Esophagus squamous epithelium (tissue), 5 donors: ENCODE results near the gene KAZN. TPM values are rescaled to one million over a fixed set of nuclear protein-coding genes. Genes with fewer than 3 reads are reported as not detected.
A peak's percentile ranks its signal among the peaks of the same experiment; 100 is the strongest.

Experiments used
- DNase-seq: peaks from one replicate; lab custom pipeline; 2025; lab: John Stamatoyannopoulos, UW
- H3K27ac ChIP-seq, 4 donors: fragments of 200-600 bp; sonication (generic); one replicate each; pipeline ENCODE4 v1.5.1; 2016 to 2019; ENCODE audit warnings: mild to moderate bottlenecking in 1 of 4
- H3K27me3 ChIP-seq, 4 donors: fragments of 200-600 bp; sonication (generic); 1 replicate in 3 of 4; 2 replicates in 1 of 4; pipeline versions ENCODE4 v1.5.1 to v1.6.0; 2017 to 2021; ENCODE audit warnings: antibody characterized with exemption in 1 of 4
- H3K36me3 ChIP-seq, 3 donors: fragments of 200-600 bp; sonication (generic); one replicate each; pipeline ENCODE4 v1.5.1; 2016 to 2019
- H3K4me1 ChIP-seq, 3 donors: fragments of 200-600 bp; sonication (generic); one replicate each; pipeline ENCODE4 v1.5.1; 2017 to 2019
- H3K4me3 ChIP-seq, 4 donors: fragments of 200-600 bp; sonication (generic); 1 replicate in 3 of 4; 2 replicates in 1 of 4; pipeline ENCODE4 v1.5.1; 2016 to 2019; ENCODE audit warnings: mild to moderate bottlenecking in 2 of 4, moderate library complexity in 1 of 4
- H3K9me3 ChIP-seq, 3 donors: fragments of 200-600 bp; sonication (generic); one replicate each; pipeline ENCODE4 v1.5.1; 2016 to 2019
- CTCF ChIP-seq, 6 experiments: fragments of 450-650 bp in 4 of 6; fragments of 200-600 bp in 2 of 6; sonication (generic) in 2 of 6; IDR thresholded peaks; one replicate each; pipeline ENCODE4 v1.5.1; 2016 to 2019; ENCODE audit warnings: antibody characterized with exemption in 6 of 6, mild to moderate bottlenecking in 4 of 6, moderate library complexity in 4 of 6
- POLR2A ChIP-seq, 4 donors: fragments of 450-650 bp; IDR thresholded peaks; one replicate each; pipeline ENCODE4 v1.6.1; 2017; ENCODE audit warnings: antibody characterized with exemption in 4 of 4, mild to moderate bottlenecking in 4 of 4, moderate library complexity in 3 of 4
- WGBS, 2 donors: methylation state at CpG; one replicate each; pipeline ENCODE4 v1.1.5; 2018; 5-methylcytosine and 5-hydroxymethylcytosine counted together
- intact Hi-C: fragments of 100-400 bp; cut with DNase I; formaldehyde crosslinking; loops from one replicate; pipeline ENCODE4 v1.15.0; 2022
- total RNA-seq, 4 donors: library from RNA; depleted of rRNA; stranded (reverse); fragments of >200 nt; gene quantifications; one replicate each; pipeline ENCODE4 v1.1.0, GENCODE V29; 2016
- donor health status: DM: yes; HTN: yes; CAD: no.

Gene KAZN
- 10 to 100 TPM; 25.0 to 54.5 (median 30.8) TPM for total RNA-seq

- TF ChIP-seq CTCF (IDR thresholded peaks at IDR 0.05) (peak in 3 of 6 experiments; percentile 7 to 34 (median 10)), POLR2A (IDR thresholded peaks at IDR 0.05) (no peak)
Measured at GRCh38 chr1:14598498-14599182, at the start of gene KAZN. KAZN (plus strand) TSS chr1:14598685.

GRCh38 chr1:14549897-14550620, 48.4 kb upstream of the KAZN start:
- Histone ChIP-seq H3K27ac (no peak overlapping the region), H3K4me1 (no peaks in the 10 kb centered on the region), H3K27me3 (peaks cover 0 to 11% (median 0%) of the 10 kb centered on the region in 4 donors), H3K4me3 (no peak overlapping the region), H3K36me3 (no peaks in the 10 kb centered on the region), H3K9me3 (no peaks in the 10 kb centered on the region)
- no peak for DNase-seq
- intact Hi-C loops = no loop called here
- WGBS, 2 donors = 60 to 77% methylated on average over 3 of the region's 3 CpGs
- TF ChIP-seq CTCF (IDR thresholded peaks at IDR 0.05) (no peak), POLR2A (IDR thresholded peaks at IDR 0.05) (no peak)

More at GRCh38 chr1:14598498-14599182, at the start of gene KAZN:
- H3K4me1 ChIP-seq = peaks cover 5 to 49% (median 14%) of the 10 kb centered on the region in 3 donors
- H3K4me3 ChIP-seq = peak within 1 kb of the TSS; percentile 48 to 74 (median 65)
- no peaks in the 10 kb centered on the region for H3K9me3 ChIP-seq
- H3K27ac ChIP-seq = peak within 1 kb of the TSS; percentile 4 to 68 (median 56)
- no CpG with 5 or more reads among the region's 81 CpGs for WGBS, 2 donors
- intact Hi-C loops = no loop called here
- no peak for DNase-seq
- H3K36me3 ChIP-seq = no peaks in the 10 kb centered on the region
- peaks cover 0 to 74% (median 3%) of the 10 kb centered on the region in 4 donors for H3K27me3 ChIP-seq

GRCh38 chr1:14551386-14551785, 47.1 kb upstream of the KAZN start:
- H3K27ac ChIP-seq = no peak overlapping the region
- H3K4me1 ChIP-seq = no peaks in the 10 kb centered on the region
- no peaks in the 10 kb centered on the region for H3K9me3 ChIP-seq
- 79 to 93% methylated on average over 8 of the region's 8 CpGs for whole genome bisulfite sequencing, 2 donors
- intact Hi-C loops = no loop called here
- H3K36me3 ChIP-seq = no peaks in the 10 kb centered on the region
- no peak overlapping the region for H3K4me3 ChIP-seq
- TF ChIP-seq CTCF (IDR thresholded peaks at IDR 0.05) (no peak), POLR2A (IDR thresholded peaks at IDR 0.05) (no peak)
- no peak for DNase-seq
- H3K27me3 ChIP-seq = peaks cover 0 to 12% (median 0%) of the 10 kb centered on the region in 4 donors

- WGBS, 2 donors = 59 to 78% methylated on average over 3 to 8 of the region's 11 CpGs
- H3K27me3 ChIP-seq = peaks cover 0 to 14% (median 0%) of the 10 kb centered on the region in 4 donors
- TF ChIP-seq CTCF (IDR thresholded peaks at IDR 0.05) (no peak), POLR2A (IDR thresholded peaks at IDR 0.05) (no peak)
- no peak overlapping the region for H3K27ac ChIP-seq
- H3K4me3 ChIP-seq = no peak overlapping the region
- no peaks in the 10 kb centered on the region for H3K4me1 ChIP-seq
- no peaks in the 10 kb centered on the region for H3K36me3 ChIP-seq
- no peaks in the 10 kb centered on the region for H3K9me3 ChIP-seq
- no peak for DNase-seq
- intact Hi-C loops = no loop called here
Measured at GRCh38 chr1:14552246-14552965, 46.1 kb upstream of the KAZN start.
